Measurements from ENCODE around the gene PARP2. TPM values are rescaled to one million over a fixed set of nuclear protein-coding genes. Genes with fewer than 3 reads are reported as not detected.
A peak's percentile ranks its signal among the peaks of the same experiment; 100 is the strongest.

PARP2 gene
- total and polyA plus RNA-seq, 2 of the 8 experiments (the other 6 are each of a cell fraction or from before 2014, with no cell fraction given): 27.7 to 41.7 TPM

DNA sequence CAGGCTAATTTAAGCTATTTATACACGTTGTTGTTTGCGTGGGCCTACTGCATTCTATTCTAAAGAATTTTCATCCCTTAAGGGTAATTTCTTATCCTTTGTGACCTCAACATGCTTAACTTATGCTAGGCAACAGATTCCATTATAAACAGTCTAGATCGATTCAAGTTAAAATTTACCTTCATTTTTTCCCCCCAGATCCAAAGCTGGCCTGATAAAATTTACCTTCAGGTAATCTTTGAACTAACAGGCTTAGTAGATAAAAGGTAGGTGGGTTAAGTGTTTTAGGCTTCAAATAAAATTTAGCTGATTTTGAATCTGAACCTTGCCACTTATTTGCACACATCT, 10.0 kb upstream of the PARP2 start:
- no peak overlapping the region for H2AK5ac ChIP-seq (ENCODE audit: low read depth, low read length)
- peak overlapping the region; percentile 87 for H3K27ac ChIP-seq (ENCODE audit: low read depth, low read length)
- no peak overlapping the region for H2BK120ac ChIP-seq (replicated peaks; ENCODE audit: low read depth, low read length)
- H3K18ac ChIP-seq (ENCODE audit: extremely low read depth, low read length): no peak overlapping the region
- no peak overlapping the region for H2BK5ac ChIP-seq (ENCODE audit: low read depth, low read length)
- peaks cover 0 to 9% (median 8%) of the 10 kb centered on the region in 4 experiments; a peak in 5 of 8 replicates for H3K36me3 ChIP-seq (ENCODE audit: control insufficient read depth in 2 of 4, insufficient read depth in 4 of 4, low read length in 3 of 4)
- H3K9me3 ChIP-seq (ENCODE audit: insufficient read depth in 2 of 2, low read depth in 1 of 2, low read length in 1 of 2): no peaks in the 10 kb centered on the region
- no peak overlapping the region for H2AFZ ChIP-seq (ENCODE audit: low read length)
- H2BK12ac ChIP-seq (ENCODE audit: low read depth, low read length): no peak overlapping the region
- peaks cover 0 to 3% (median 0%) of the 10 kb centered on the region in 4 experiments; a peak in 3 of 7 replicates for H3K4me1 ChIP-seq (replicated peaks in 1 of 4; ENCODE audit: control insufficient read depth in 3 of 4, insufficient read depth in 4 of 4, low read length in 3 of 4)
- peak overlapping the region in 1 of 4 experiments; percentile 92; a peak in 1 of 7 replicates for H3K9ac ChIP-seq (replicated peaks in 1 of 4; ENCODE audit: extremely low read depth in 1 of 4, low read depth in 3 of 4, low read length in 3 of 4)
- no peaks in the 10 kb centered on the region for H3K27me3 ChIP-seq (replicated peaks in 1 of 4; ENCODE audit: control insufficient read depth in 3 of 4, extremely low read depth in 1 of 4, insufficient read depth in 3 of 4, low read length in 3 of 4)
- H3K4me3 ChIP-seq (ENCODE audit: extremely low read depth in 1 of 4, insufficient read depth in 2 of 4, low read depth in 3 of 4, low read length in 4 of 4): peak overlapping the region in 3 of 4 experiments; percentile 8 to 98 (median 85); a peak in 4 of 8 replicates
- FAIRE-seq: no peak
- no peak overlapping the region for H4K91ac ChIP-seq (replicated peaks; ENCODE audit: insufficient read length, low read length)
- DNase-seq (ENCODE audit: low read depth in 1 of 2, low spot score in 2 of 2): no peak
- H3K14ac ChIP-seq (ENCODE audit: insufficient read length): no peak overlapping the region
- CTCF ChIA-PET (ENCODE audit: partially characterized antibody): interaction anchor here (0.5 to 0.6 kb wide), 3 partner anchors 8 to 15 kb away, joined by 3 read pairs; no protein-coding TSS in a partner anchor
- H2BK20ac ChIP-seq (ENCODE audit: low read length): no peak overlapping the region
- H4K20me1 ChIP-seq (replicated peaks in 1 of 2; ENCODE audit: control insufficient read depth in 1 of 2, insufficient read depth in 2 of 2, low read length in 2 of 2): peaks cover 1 to 2% of the 10 kb centered on the region in 2 experiments
- TF ChIP-seq YY1 (IDR thresholded peaks at IDR 0.05; ENCODE audit: low read depth, low read length): no peak
- no peak overlapping the region for H4K8ac ChIP-seq (ENCODE audit: extremely low read depth, insufficient read depth, low read length)
- no peaks in the 10 kb centered on the region for H3K79me1 ChIP-seq (ENCODE audit: low read depth, low read length)
- no peak overlapping the region for H3K56ac ChIP-seq (replicated peaks; ENCODE audit: insufficient read length, low read depth, low read length)
- no peak overlapping the region for H2BK15ac ChIP-seq (ENCODE audit: low read length)
- POLR2A ChIA-PET (ENCODE audit: partially characterized antibody): interaction anchor here (0.6 to 10.1 kb wide), 10 partner anchors 8 to 295 kb away, joined by 3 to 215 read pairs (median 5); partner anchors contain the start of genes APEX1 and PARP2
- H3K79me2 ChIP-seq (ENCODE audit: control insufficient read depth in 1 of 2, insufficient read depth in 2 of 2, low read length in 2 of 2): peaks cover 23 to 50% of the 10 kb centered on the region in 2 experiments
- peak overlapping the region; percentile 16 for H4K5ac ChIP-seq (ENCODE audit: insufficient read length, low read depth, low read length)
- H3K4ac ChIP-seq (replicated peaks; ENCODE audit: insufficient read length, low read depth, low read length): no peak overlapping the region
- H3K4me2 ChIP-seq (ENCODE audit: insufficient read depth in 1 of 2, low read depth in 2 of 2, low read length in 2 of 2): peak overlapping the region; percentile 61 to 64
- WGBS, 2 experiments (ENCODE audit: extremely low coverage in 1 of 2, insufficient coverage in 1 of 2, insufficient read length in 1 of 2, insufficient replicate concordance in 2 of 2, low coverage in 1 of 2, low lambda C conversion rate in 2 of 2, missing lambda C conversion rate in 1 of 2): 26% methylated on average over 3 of the region's 3 CpGs; no CpG with 5 or more reads in 1 of the 2 experiments
- H3K23me2 ChIP-seq (ENCODE audit: low read depth, low read length): 0 out of 2 replicates have a peak, but pooled peaks cover 2% of the 10 kb centered on the region
- no peak overlapping the region for H3K23ac ChIP-seq (ENCODE audit: insufficient read length)

Data from H1 (cell line).